Liver (tissue), 3 donors: ENCODE measurements around the gene LRRC23.

Source experiments
- CTCF ChIP-seq: fragments of 150-350 bp; IDR thresholded peaks from 2 replicates; pipeline ENCODE4 v1.5.1; 2017; ENCODE audit warnings: improper control_type of control experiment, low read depth, low read length; ENCODE audit not compliant: missing input control
- GABPA ChIP-seq, 2 donors: IDR thresholded peaks in 1 of 2; conservative IDR thresholded peaks in 1 of 2; 2 replicates each; pipeline ENCODE4 v1.6.1; 2016; ENCODE audit warnings: antibody characterized with exemption in 2 of 2, mild to moderate bottlenecking in 1 of 2, moderate library complexity in 1 of 2
- HNF4A ChIP-seq, 2 donors: conservative IDR thresholded peaks; 2 replicates each; pipeline ENCODE4 v1.6.1; 2016; ENCODE audit warnings: antibody characterized with exemption in 2 of 2, mild to moderate bottlenecking in 2 of 2
- REST ChIP-seq: IDR thresholded peaks from 2 replicates; pipeline ENCODE4 v1.6.1; 2016; ENCODE audit warnings: antibody characterized with exemption, mild to moderate bottlenecking
- TAF1 ChIP-seq: conservative IDR thresholded peaks from 2 replicates; pipeline ENCODE4 v1.6.1; 2016; ENCODE audit warnings: antibody characterized with exemption, mild to moderate bottlenecking
- YY1 ChIP-seq: IDR thresholded peaks from 2 replicates; pipeline ENCODE4 v1.6.1; 2016; ENCODE audit warnings: antibody characterized with exemption, mild to moderate bottlenecking
- donor health status: healthy.
- donor health status: healthy.

GRCh38 chr12:6946033-6946919, 41.7 kb downstream of the LRRC23 start:
- peak; percentile 94 for TF ChIP-seq REST
- TF ChIP-seq CTCF, result no peak
- peak in 1 of 2 donors; percentile 71 for TF ChIP-seq GABPA (IDR thresholded peaks at IDR 0.05 in 1 of 2, conservative IDR thresholded peaks at IDR 0.05 in 1 of 2)
- peak; percentile 86 for TF ChIP-seq YY1
- TF ChIP-seq HNF4A (conservative IDR thresholded peaks at IDR 0.05), result peak in 1 of 2 donors; percentile 65
- TF ChIP-seq TAF1, result peak; percentile 92
